Raji (cell line): ENCODE data around the gene ATP6V0E2.

ENCODE experiments used
- POLR2A ChIP-seq: IDR thresholded peaks from 2 replicates; pipeline ENCODE4 v1.6.1; 2011; ENCODE audit warnings: low read depth, low read length, control low read depth; ENCODE audit not compliant: insufficient read depth

The ATP6V0E2 gene

GRCh38 chr7:149887311-149887710, 13.5 kb downstream of the ATP6V0E2 start:
- no peak for TF ChIP-seq POLR2A
